HEK293T (cell line): ENCODE data around the gene RRP1.
"Not testable (repeated sequence)": the region's sequence is repeated elsewhere in the genome, so short reads cannot be mapped to it uniquely, and the experiment has no call there.

Source experiments
- CTCF ChIA-PET: fragments of 350-600 bp; formaldehyde crosslinking; extraction: SDS; loops from one replicate; lab custom pipeline; 2021; ENCODE audit warnings: antibody characterized with exemption, inconsistent platforms; lab: Yijun Ruan, JAX
- POLR2A ChIA-PET: fragments of 350-600 bp; formaldehyde crosslinking; extraction: SDS; loops from one replicate; lab custom pipeline; 2020; ENCODE audit warnings: antibody characterized with exemption, inconsistent platforms; lab: Yijun Ruan, JAX
- DNase-seq: peaks from one replicate; pipeline ENCODE4 v3.0.0; 2012; ENCODE audit warnings: mixed read lengths; ENCODE audit errors: extremely low spot score
- ARNT ChIP-seq: fragments of 450-650 bp; IDR thresholded peaks from 2 replicates; pipeline ENCODE4 v1.6.1; 2017; ENCODE audit warnings: mild to moderate bottlenecking
- BHLHE40 ChIP-seq: fragments of 450-650 bp; IDR thresholded peaks from 2 replicates; pipeline ENCODE4 v1.6.1; 2016; ENCODE audit warnings: mild to moderate bottlenecking, moderate library complexity, borderline replicate concordance
- CTBP1 ChIP-seq: fragments of 450-650 bp; IDR thresholded peaks from 2 replicates; pipeline ENCODE4 v1.6.1; 2016; ENCODE audit warnings: borderline replicate concordance
- ELF4 ChIP-seq: fragments of 450-650 bp; IDR thresholded peaks from 2 replicates; pipeline ENCODE4 v1.6.1; 2017; ENCODE audit warnings: antibody characterized with exemption
- FOXA1 ChIP-seq: fragments of 450-650 bp; IDR thresholded peaks from 2 replicates; pipeline ENCODE4 v1.6.1; 2016; ENCODE audit warnings: mild to moderate bottlenecking
- FOXK2 ChIP-seq: fragments of 450-650 bp; IDR thresholded peaks from 2 replicates; pipeline ENCODE4 v1.6.1; 2016; ENCODE audit warnings: mild to moderate bottlenecking
- FOXM1 ChIP-seq: fragments of 450-650 bp; IDR thresholded peaks from 2 replicates; pipeline ENCODE4 v1.6.1; 2017; ENCODE audit warnings: mild to moderate bottlenecking, borderline replicate concordance
- HDGF ChIP-seq: fragments of 450-650 bp; IDR thresholded peaks from 2 replicates; pipeline ENCODE4 v1.6.1; 2017; ENCODE audit warnings: antibody characterized with exemption, borderline replicate concordance
- L3MBTL2 ChIP-seq: fragments of 450-650 bp; conservative IDR thresholded peaks from 2 replicates; pipeline ENCODE4 v1.6.1; 2016; ENCODE audit warnings: mild to moderate bottlenecking
- LEF1 ChIP-seq: fragments of 450-650 bp; IDR thresholded peaks from 2 replicates; pipeline ENCODE4 v1.6.1; 2017; ENCODE audit warnings: mild to moderate bottlenecking, borderline replicate concordance
- NFRKB ChIP-seq: fragments of 450-650 bp; IDR thresholded peaks from 2 replicates; pipeline ENCODE4 v1.6.1; 2016; ENCODE audit warnings: mild to moderate bottlenecking, moderate library complexity
- SP1 ChIP-seq: fragments of 450-650 bp; IDR thresholded peaks from 2 replicates; pipeline ENCODE4 v1.6.1; 2017
- SUZ12 ChIP-seq: fragments of 450-650 bp; IDR thresholded peaks from 2 replicates; pipeline ENCODE4 v1.6.1; 2016; ENCODE audit warnings: mild to moderate bottlenecking
- TARDBP ChIP-seq: fragments of 450-650 bp; IDR thresholded peaks from 2 replicates; pipeline ENCODE4 v1.6.1; 2016
- ZNF384 ChIP-seq: fragments of 450-650 bp; IDR thresholded peaks from 2 replicates; pipeline ENCODE4 v1.6.1; 2016
- TF ChIP-seq, protein P1 (sequence below): fragments of 450-650 bp; IDR thresholded peaks from 2 replicates; pipeline ENCODE4 v1.6.1; 2016

Gene RRP1

DNA sequence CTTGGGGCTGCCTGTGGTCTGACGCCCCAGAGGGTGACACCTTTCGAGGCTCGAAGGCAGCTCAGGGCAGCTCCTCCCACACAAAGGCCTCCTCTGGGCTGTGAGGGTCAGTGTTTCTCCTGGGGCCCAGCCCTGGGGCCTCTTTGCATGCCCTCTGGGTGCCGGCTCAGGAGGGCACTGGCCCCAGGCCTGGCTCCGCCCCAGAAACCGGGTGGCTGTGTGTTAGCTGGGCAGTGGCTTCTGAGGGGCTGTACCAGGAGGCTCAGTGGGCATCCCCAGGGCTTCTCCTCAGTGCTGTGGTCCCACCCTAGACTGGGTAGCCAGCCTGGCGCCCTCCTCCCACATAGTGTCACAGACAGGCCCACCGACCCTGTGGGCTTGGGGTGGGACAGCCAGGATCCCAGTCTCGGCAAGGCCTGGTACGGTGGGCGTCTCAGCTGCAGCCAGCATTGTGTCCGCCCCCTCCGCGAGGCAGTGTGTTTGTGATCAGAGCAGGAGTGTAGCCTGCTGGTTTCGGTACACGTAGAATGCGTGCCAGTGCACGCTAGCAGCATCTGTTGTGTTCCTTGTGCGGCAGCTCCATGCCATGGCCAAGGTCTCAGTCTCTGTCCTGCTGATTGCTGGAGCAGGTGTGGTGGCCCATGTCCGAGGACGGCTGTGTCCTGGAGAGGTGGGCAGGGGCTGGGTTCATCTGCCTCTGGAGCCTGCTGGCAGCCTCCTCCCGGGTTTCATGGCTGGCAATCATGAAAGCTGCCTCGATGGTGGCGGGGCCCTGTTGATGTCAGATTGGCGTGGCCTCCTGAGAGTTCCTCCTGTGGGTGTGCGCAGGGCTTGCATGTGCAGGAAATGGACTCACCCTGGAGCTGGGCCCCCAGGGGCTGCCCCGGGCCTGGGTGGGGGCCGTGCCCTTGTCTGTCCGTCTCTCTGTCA lies 28.0 kb downstream of the RRP1 start:
- POLR2A ChIA-PET: no interaction called here
- DNase-seq: no peak
- TF ChIP-seq BHLHE40: no peak
- TF ChIP-seq SUZ12: no peak
- no peak for TF ChIP-seq LEF1
- TF ChIP-seq L3MBTL2: no peak
- TF ChIP-seq FOXM1: no peak
- TF ChIP-seq HDGF: no peak
- TF ChIP-seq ELF4: no peak
- TF ChIP-seq FOXA1: no peak
- no peak for TF ChIP-seq ZNF384
- no peak for TF ChIP-seq ARNT
- no peak for TF ChIP-seq NFRKB
- TF ChIP-seq FOXK2: no peak
- CTCF ChIA-PET: no interaction called here

DNA sequence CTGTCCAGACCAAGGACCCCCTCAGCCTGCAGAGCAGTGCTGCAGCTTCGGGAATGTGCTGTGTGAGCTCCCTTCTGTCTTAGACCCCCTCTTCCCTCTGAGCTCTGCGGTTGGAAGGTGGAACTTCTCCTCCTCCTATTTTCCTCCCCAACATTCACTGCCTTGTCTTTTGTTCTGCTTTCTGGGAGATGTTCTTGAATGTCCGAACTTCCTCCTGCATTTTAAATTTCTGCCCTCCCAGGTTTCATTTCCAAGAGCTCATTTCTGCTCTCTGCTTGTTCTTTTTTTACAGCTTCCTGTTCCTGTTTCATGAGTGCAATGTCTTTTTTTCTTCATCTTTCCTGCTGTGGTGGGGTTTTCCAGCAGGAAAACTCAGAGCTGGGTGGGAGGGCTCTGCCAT lies 29.3 kb downstream of the RRP1 start:
- DNase-seq: no peak
- TF ChIP-seq ZNF384 (no peak), ELF4 (no peak), FOXK2 (no peak), L3MBTL2 (no peak), NFRKB (no peak), SUZ12 (no peak), LEF1 (no peak), FOXA1 (no peak), BHLHE40 (no peak), CTBP1 (no peak), FOXM1 (no peak), TARDBP (no peak), ARNT (no peak), SP1 (no peak), HDGF (no peak)
- TF ChIP-seq, protein P1, sequence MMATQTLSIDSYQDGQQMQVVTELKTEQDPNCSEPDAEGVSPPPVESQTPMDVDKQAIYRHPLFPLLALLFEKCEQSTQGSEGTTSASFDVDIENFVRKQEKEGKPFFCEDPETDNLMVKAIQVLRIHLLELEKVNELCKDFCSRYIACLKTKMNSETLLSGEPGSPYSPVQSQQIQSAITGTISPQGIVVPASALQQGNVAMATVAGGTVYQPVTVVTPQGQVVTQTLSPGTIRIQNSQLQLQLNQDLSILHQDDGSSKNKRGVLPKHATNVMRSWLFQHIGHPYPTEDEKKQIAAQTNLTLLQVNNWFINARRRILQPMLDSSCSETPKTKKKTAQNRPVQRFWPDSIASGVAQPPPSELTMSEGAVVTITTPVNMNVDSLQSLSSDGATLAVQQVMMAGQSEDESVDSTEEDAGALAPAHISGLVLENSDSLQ: no peak
- POLR2A ChIA-PET: no interaction called here
- CTCF ChIA-PET: no interaction called here

- CTCF ChIA-PET: interaction anchor here (0.6 kb wide), 1 partner anchor 122 kb away, joined by 3 read pairs; no protein-coding TSS in a partner anchor
- no peak for DNase-seq
- no peak for TF ChIP-seq FOXK2
- TF ChIP-seq FOXA1: no peak
- no peak for TF ChIP-seq SP1
- TF ChIP-seq ZNF384: no peak
- no peak for TF ChIP-seq TARDBP
- TF ChIP-seq ELF4: no peak
- TF ChIP-seq CTBP1: no peak
- TF ChIP-seq SUZ12: no peak
- TF ChIP-seq, protein P1: no peak
- TF ChIP-seq HDGF: no peak
- TF ChIP-seq NFRKB: no peak
- TF ChIP-seq LEF1: no peak
- TF ChIP-seq L3MBTL2: no peak
- no peak for TF ChIP-seq BHLHE40
- no peak for TF ChIP-seq FOXM1
- no peak for TF ChIP-seq ARNT
- POLR2A ChIA-PET: no interaction called here
Measured at GRCh38 chr21:43819511-43820405, 30.4 kb downstream of the RRP1 start.

DNA sequence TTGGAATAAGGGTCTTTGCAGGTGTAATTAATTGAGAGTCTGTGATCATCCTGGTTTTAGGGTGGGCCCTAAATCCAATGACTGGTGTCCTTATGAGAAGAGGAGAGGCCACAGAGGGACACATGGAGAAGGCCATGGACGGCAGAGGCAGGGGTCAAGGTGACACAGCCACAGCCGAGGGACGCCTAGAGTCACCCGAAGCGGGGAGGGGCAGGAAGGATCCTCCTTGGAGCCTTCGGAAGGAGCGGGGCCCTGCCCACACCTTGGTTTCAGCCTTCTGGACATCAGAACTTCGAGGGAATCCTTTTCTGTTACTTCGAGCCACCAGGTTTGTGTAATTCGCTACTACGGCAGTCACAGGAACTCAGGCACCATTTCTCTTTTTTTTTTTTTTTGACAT lies 31.1 kb downstream of the RRP1 start:
- POLR2A ChIA-PET: no interaction called here
- DNase-seq: no peak
- TF ChIP-seq ZNF384 (no peak), FOXM1 (no peak), NFRKB (no peak), FOXK2 (no peak), FOXA1 (no peak), ARNT (no peak), L3MBTL2 (no peak), TARDBP (no peak)
- CTCF ChIA-PET: no interaction called here

DNA sequence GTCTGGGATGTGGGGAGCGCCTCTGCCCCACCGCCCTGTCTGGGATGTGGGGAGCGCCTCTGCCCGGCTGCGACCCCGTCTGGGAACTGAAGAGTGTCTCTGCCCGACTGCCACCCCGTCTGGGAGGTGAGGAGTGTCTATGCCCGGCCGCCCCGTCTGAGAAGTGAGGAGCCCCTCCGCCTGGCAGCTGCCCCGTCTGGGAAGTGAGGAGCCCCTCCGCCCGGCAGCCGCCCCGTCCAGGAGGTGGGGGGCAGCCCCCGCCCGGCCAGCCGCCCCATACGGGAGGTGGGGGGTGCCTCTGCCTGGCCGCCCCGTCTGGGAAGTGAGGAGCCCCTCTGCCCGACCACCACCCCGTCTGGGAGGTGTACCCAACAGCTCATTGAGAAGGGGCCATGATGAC lies 32.8 kb downstream of the RRP1 start:
- POLR2A ChIA-PET, DNase-seq, CTCF ChIA-PET: not testable (repeated sequence)

GRCh38 chr21:43822741-43823140 lies 33.4 kb downstream of the RRP1 start:
- CTCF ChIA-PET, DNase-seq, POLR2A ChIA-PET: not testable (repeated sequence)
